Fibroblast of lung (primary cell): ENCODE data around the gene PCDHA12.

Experiments used
- EZH2 ChIP-seq: IDR thresholded peaks from 2 replicates; pipeline ENCODE4 v1.5.1; 2012; ENCODE audit warnings: low read length, control low read depth, mild to moderate bottlenecking; ENCODE audit errors: missing control alignments
- TF ChIP-seq, protein P1 (sequence below), 2 donors: IDR thresholded peaks in 1 of 2; conservative IDR thresholded peaks in 1 of 2; 1 replicate in 1 of 2; 2 replicates in 1 of 2; pipeline ENCODE4 v1.5.1; 2011 to 2012; ENCODE audit warnings: low read length in 2 of 2, control low read depth in 1 of 2, inconsistent platforms in 1 of 2, low read depth in 1 of 2, mild to moderate bottlenecking in 1 of 2

DNA sequence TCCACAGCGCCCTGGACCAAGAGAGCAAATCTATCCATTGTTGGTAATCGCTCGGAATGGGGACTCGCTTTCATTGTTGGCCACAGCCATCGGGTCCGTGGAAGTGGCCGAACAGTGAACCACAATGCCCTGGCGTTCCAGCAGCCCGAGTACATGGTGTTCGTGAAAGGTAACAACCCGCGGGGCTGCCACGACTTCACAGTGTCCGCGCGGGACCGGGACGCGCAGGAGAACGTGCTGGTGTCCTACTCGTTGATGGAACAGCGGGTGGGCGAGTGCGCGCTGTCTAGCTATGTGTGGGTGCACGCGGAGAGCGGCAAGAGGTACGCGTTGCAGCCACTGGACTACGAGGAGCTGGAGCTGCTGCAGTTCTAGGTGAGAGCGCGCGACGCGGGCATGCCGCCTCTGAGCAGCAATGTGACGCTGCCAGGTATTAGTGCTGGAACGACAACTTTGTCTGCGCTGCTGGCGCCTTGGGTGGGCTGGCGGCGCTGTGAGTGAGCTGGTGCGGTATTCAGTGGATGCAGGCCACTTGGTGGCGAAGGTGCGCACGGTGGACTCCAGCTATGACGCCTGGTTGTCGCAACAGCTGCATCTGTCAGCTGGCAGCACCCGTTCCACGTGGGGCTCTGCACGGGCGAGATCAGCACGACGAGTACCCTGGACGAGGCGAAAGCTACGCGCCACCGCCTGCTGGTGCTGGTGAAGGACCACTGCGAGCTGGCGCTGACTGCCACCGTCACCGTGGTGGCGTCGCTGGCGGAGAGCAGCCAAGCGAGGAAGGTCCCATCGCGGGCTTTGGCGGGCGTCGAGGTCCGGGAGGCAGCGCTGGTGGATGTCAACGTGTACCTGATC lies 12.4 kb upstream of the PCDHA12 start:
- TF ChIP-seq, protein P1, sequence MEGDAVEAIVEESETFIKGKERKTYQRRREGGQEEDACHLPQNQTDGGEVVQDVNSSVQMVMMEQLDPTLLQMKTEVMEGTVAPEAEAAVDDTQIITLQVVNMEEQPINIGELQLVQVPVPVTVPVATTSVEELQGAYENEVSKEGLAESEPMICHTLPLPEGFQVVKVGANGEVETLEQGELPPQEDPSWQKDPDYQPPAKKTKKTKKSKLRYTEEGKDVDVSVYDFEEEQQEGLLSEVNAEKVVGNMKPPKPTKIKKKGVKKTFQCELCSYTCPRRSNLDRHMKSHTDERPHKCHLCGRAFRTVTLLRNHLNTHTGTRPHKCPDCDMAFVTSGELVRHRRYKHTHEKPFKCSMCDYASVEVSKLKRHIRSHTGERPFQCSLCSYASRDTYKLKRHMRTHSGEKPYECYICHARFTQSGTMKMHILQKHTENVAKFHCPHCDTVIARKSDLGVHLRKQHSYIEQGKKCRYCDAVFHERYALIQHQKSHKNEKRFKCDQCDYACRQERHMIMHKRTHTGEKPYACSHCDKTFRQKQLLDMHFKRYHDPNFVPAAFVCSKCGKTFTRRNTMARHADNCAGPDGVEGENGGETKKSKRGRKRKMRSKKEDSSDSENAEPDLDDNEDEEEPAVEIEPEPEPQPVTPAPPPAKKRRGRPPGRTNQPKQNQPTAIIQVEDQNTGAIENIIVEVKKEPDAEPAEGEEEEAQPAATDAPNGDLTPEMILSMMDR (conservative IDR thresholded peaks at IDR 0.05 in 1 of 2, IDR thresholded peaks at IDR 0.05 in 1 of 2; ENCODE audit: low read depth in 1 of 2, low read length in 2 of 2), result no peak
- no peak for TF ChIP-seq EZH2
